Neural progenitor cell (in vitro differentiated cells): ENCODE data around the gene NPTX1. TPM values are rescaled to one million over a fixed set of nuclear protein-coding genes. Genes with fewer than 3 reads are reported as not detected.
A peak's percentile ranks its signal among the peaks of the same experiment; 100 is the strongest.

ENCODE experiments used
- DNase-seq: peaks from one replicate; pipeline ENCODE4 v3.0.0-alpha.2; 2016; ENCODE audit warnings: low spot score
- H2AFZ ChIP-seq: fragments of 200-600 bp; sonication (generic); replicated peaks from 2 replicates; pipeline ENCODE4 v1.6.1; 2016; ENCODE audit warnings: antibody characterized with exemption
- H3F3A ChIP-seq: fragments of 200-600 bp; sonication (generic); 2 replicates; pipeline ENCODE4 v1.6.1; 2016; ENCODE audit warnings: antibody characterized with exemption, low read depth
- H3K27ac ChIP-seq: fragments of 200-600 bp; sonication (generic); 2 replicates; pipeline ENCODE4 v1.5.1; 2016; ENCODE audit warnings: mild to moderate bottlenecking
- H3K27me3 ChIP-seq: fragments of 200-600 bp; sonication (generic); 2 replicates; pipeline ENCODE4 v1.6.1; 2016; ENCODE audit warnings: mild to moderate bottlenecking, moderate library complexity
- H3K36me3 ChIP-seq: fragments of 200-600 bp; sonication (generic); 2 replicates; pipeline ENCODE4 v1.5.1; 2016
- H3K4me1 ChIP-seq: fragments of 200-600 bp; sonication (generic); 2 replicates; pipeline ENCODE4 v1.6.1; 2016; ENCODE audit warnings: mixed run types
- H3K4me2 ChIP-seq: fragments of 200-600 bp; sonication (generic); 2 replicates; pipeline ENCODE4 v1.6.1; 2016
- H3K4me3 ChIP-seq: fragments of 200-600 bp; sonication (generic); 2 replicates; pipeline ENCODE4 v1.5.1; 2016
- H3K79me2 ChIP-seq: fragments of 200-600 bp; sonication (generic); 2 replicates; pipeline ENCODE4 v1.6.1; 2016; ENCODE audit warnings: low read depth
- H3K9ac ChIP-seq: fragments of 200-600 bp; sonication (generic); 2 replicates; pipeline ENCODE4 v1.6.1; 2016
- H3K9me3 ChIP-seq: fragments of 200-600 bp; sonication (generic); 2 replicates; pipeline ENCODE4 v1.5.1; 2016; ENCODE audit warnings: low read depth
- H4K20me1 ChIP-seq: fragments of 200-600 bp; sonication (generic); 2 replicates; pipeline ENCODE4 v1.6.1; 2016; ENCODE audit warnings: low read depth
- H3K27ac Mint-ChIP-seq: 3 replicates; pipeline ENCODE4 v1.8.0; 2021; ENCODE audit warnings: mixed read lengths
- H3K27me3 Mint-ChIP-seq: 2 replicates; pipeline ENCODE4 v1.8.0; 2022; ENCODE audit warnings: low read depth, mild to moderate bottlenecking, inconsistent platforms, moderate library complexity, mixed read lengths; ENCODE audit not compliant: insufficient read depth
- H3K36me3 Mint-ChIP-seq: 3 replicates; pipeline ENCODE4 v1.8.0; 2021; ENCODE audit warnings: mixed read lengths
- H3K4me1 Mint-ChIP-seq: 3 replicates; pipeline ENCODE4 v1.8.0; 2021; ENCODE audit warnings: mixed read lengths
- H3K4me3 Mint-ChIP-seq: 3 replicates; pipeline ENCODE4 v1.8.0; 2021; ENCODE audit warnings: mild to moderate bottlenecking, moderate library complexity, mixed read lengths
- H3K9me3 Mint-ChIP-seq: 3 replicates; pipeline ENCODE4 v1.8.0; 2020; ENCODE audit warnings: mixed read lengths
- EZH2 ChIP-seq: fragments of 200-600 bp; sonication (generic); IDR thresholded peaks from 2 replicates; pipeline ENCODE4 v1.6.1; 2017; ENCODE audit warnings: antibody characterized with exemption, mild to moderate bottlenecking, moderate library complexity
- EZH2phosphoT487 ChIP-seq: fragments of 200-600 bp; sonication (generic); IDR thresholded peaks from 2 replicates; pipeline ENCODE4 v1.6.1; 2017; ENCODE audit warnings: antibody characterized with exemption
- total RNA-seq: library from RNA; depleted of rRNA; stranded (reverse); fragments of >200 nt; gene quantifications from 2 replicates; pipeline ENCODE4 v1.2.3, GENCODE V29; 2015; ENCODE audit warnings: low replicate concordance
- TF ChIP-seq, protein P1 (sequence below): fragments of 200-600 bp; sonication (generic); IDR thresholded peaks from 2 replicates; pipeline ENCODE4 v1.5.1; 2017; ENCODE audit warnings: antibody characterized with exemption, mild to moderate bottlenecking

The NPTX1 gene
- total RNA-seq, 1 donor from 2014 or later = 2.6 TPM

- Histone ChIP-seq H3K79me2 (no peaks in the 10 kb centered on the region), H3K4me2 (no peak overlapping the region), H3K27ac (no peak overlapping the region), H3K36me3 (no peaks in the 10 kb centered on the region), H3K4me3 (no peak overlapping the region), H3K27me3 (peaks cover 7% of the 10 kb centered on the region), H3K9me3 (no peaks in the 10 kb centered on the region), H2AFZ (no peak overlapping the region), H3K4me1 (peaks cover 9% of the 10 kb centered on the region), H4K20me1 (no peaks in the 10 kb centered on the region), H3F3A (peaks cover 23% of the 10 kb centered on the region), H3K9ac (no peak overlapping the region)
- peaks cover 24% of the 10 kb centered on the region for H3K4me1 Mint-ChIP-seq
- DNase-seq = no peak
- H3K27me3 Mint-ChIP-seq = peaks cover 10% of the 10 kb centered on the region
- peaks cover 2% of the 10 kb centered on the region for H3K36me3 Mint-ChIP-seq
- H3K27ac Mint-ChIP-seq = no peak overlapping the region
- no peaks in the 10 kb centered on the region for H3K9me3 Mint-ChIP-seq
- peak overlapping the region; percentile 24 for H3K4me3 Mint-ChIP-seq
- TF ChIP-seq EZH2phosphoT487 = no peak
- TF ChIP-seq EZH2 = no peak
- TF ChIP-seq, protein P1, sequence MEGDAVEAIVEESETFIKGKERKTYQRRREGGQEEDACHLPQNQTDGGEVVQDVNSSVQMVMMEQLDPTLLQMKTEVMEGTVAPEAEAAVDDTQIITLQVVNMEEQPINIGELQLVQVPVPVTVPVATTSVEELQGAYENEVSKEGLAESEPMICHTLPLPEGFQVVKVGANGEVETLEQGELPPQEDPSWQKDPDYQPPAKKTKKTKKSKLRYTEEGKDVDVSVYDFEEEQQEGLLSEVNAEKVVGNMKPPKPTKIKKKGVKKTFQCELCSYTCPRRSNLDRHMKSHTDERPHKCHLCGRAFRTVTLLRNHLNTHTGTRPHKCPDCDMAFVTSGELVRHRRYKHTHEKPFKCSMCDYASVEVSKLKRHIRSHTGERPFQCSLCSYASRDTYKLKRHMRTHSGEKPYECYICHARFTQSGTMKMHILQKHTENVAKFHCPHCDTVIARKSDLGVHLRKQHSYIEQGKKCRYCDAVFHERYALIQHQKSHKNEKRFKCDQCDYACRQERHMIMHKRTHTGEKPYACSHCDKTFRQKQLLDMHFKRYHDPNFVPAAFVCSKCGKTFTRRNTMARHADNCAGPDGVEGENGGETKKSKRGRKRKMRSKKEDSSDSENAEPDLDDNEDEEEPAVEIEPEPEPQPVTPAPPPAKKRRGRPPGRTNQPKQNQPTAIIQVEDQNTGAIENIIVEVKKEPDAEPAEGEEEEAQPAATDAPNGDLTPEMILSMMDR = no peak
Measured at GRCh38 chr17:80451104-80451775, 25.2 kb downstream of the NPTX1 start.

- no peak overlapping the region for H3K27ac Mint-ChIP-seq
- Histone ChIP-seq H3K27me3 (no peaks in the 10 kb centered on the region), H3K79me2 (no peaks in the 10 kb centered on the region), H3K4me1 (peaks cover 5% of the 10 kb centered on the region), H3F3A (peaks cover 14% of the 10 kb centered on the region), H3K9ac (peak overlapping the region; percentile 30), H3K4me2 (no peak overlapping the region), H3K4me3 (no peak overlapping the region), H3K27ac (no peak overlapping the region), H2AFZ (no peak overlapping the region), H3K9me3 (no peaks in the 10 kb centered on the region), H4K20me1 (no peaks in the 10 kb centered on the region), H3K36me3 (no peaks in the 10 kb centered on the region)
- peaks cover 10% of the 10 kb centered on the region for H3K27me3 Mint-ChIP-seq
- TF ChIP-seq EZH2 (no peak), EZH2phosphoT487 (no peak)
- TF ChIP-seq, protein P1 = no peak
- no peak overlapping the region for H3K4me3 Mint-ChIP-seq
- H3K36me3 Mint-ChIP-seq = peaks cover 2% of the 10 kb centered on the region
- peaks cover 14% of the 10 kb centered on the region for H3K4me1 Mint-ChIP-seq
- DNase-seq = no peak
- H3K9me3 Mint-ChIP-seq = no peaks in the 10 kb centered on the region
Measured at GRCh38 chr17:80449930-80450576, 26.4 kb downstream of the NPTX1 start.

GRCh38 chr17:80449194-80449929 lies 27.0 kb downstream of the NPTX1 start:
- no peaks in the 10 kb centered on the region for H3K36me3 ChIP-seq
- Mint-ChIP-seq H3K9me3 (no peaks in the 10 kb centered on the region), H3K27ac (no peak overlapping the region), H3K27me3 (peaks cover 10% of the 10 kb centered on the region), H3K4me3 (no peak overlapping the region), H3K36me3 (peaks cover 2% of the 10 kb centered on the region), H3K4me1 (peaks cover 13% of the 10 kb centered on the region)
- H3K4me1 ChIP-seq = peaks cover 5% of the 10 kb centered on the region
- peaks cover under 1% of the 10 kb centered on the region for H4K20me1 ChIP-seq
- H3K9ac ChIP-seq = no peak overlapping the region
- H3K79me2 ChIP-seq = no peaks in the 10 kb centered on the region
- no peak overlapping the region for H3K27ac ChIP-seq
- no peak for TF ChIP-seq EZH2
- no peak for TF ChIP-seq EZH2phosphoT487
- TF ChIP-seq, protein P1 = no peak
- peaks cover 3% of the 10 kb centered on the region for H3K27me3 ChIP-seq
- H2AFZ ChIP-seq = no peak overlapping the region
- no peak overlapping the region for H3K4me2 ChIP-seq
- no peak for DNase-seq
- H3K9me3 ChIP-seq = no peaks in the 10 kb centered on the region
- no peak overlapping the region for H3K4me3 ChIP-seq
- H3F3A ChIP-seq = peaks cover 10% of the 10 kb centered on the region
